Heart right ventricle (tissue), 16 donors: ENCODE data around the gene SRRM3. TPM values are rescaled to one million over a fixed set of nuclear protein-coding genes. Genes with fewer than 3 reads are reported as not detected.
A peak's percentile ranks its signal among the peaks of the same experiment; 100 is the strongest.

Experiments
- ATAC-seq, 8 donors: fragments of 200-7000 bp; cut with Tn5 transposase; one replicate each; pipeline ENCODE4 v1.9.1; 2020; ENCODE audit warnings: mild to moderate bottlenecking in 8 of 8, moderate library complexity in 8 of 8, moderate number of reproducible peaks in 1 of 8
- DNase-seq, 2 donors: peaks; one replicate each; pipeline ENCODE4 v3.0.0-alpha.2; 2020
- H3K27ac ChIP-seq, 10 donors: fragments of 200-600 bp; sonication (generic) in 2 of 10; one replicate each; pipeline versions ENCODE4 v1.5.0 to v1.8.0; 2020 to 2022; ENCODE audit warnings: mild to moderate bottlenecking in 3 of 10
- H3K27me3 ChIP-seq, 7 donors: fragments of 200-600 bp; one replicate each; pipeline ENCODE4 v1.8.0; 2021 to 2022; ENCODE audit warnings: mild to moderate bottlenecking in 2 of 7
- H3K36me3 ChIP-seq, 9 donors: fragments of 200-600 bp; sonication (generic) in 1 of 9; one replicate each; pipeline versions ENCODE4 v1.5.0 to v1.8.0; 2020 to 2022; ENCODE audit warnings: mild to moderate bottlenecking in 2 of 9
- H3K4me1 ChIP-seq, 9 donors: fragments of 200-600 bp; sonication (generic) in 1 of 9; one replicate each; pipeline versions ENCODE4 v1.5.0 to v1.8.0; 2020 to 2022; ENCODE audit warnings: mild to moderate bottlenecking in 4 of 9
- H3K4me3 ChIP-seq, 10 donors: fragments of 200-600 bp; sonication (generic) in 2 of 10; one replicate each; pipeline versions ENCODE4 v1.5.0 to v1.8.0; 2020 to 2022; ENCODE audit warnings: mild to moderate bottlenecking in 7 of 10, moderate library complexity in 2 of 10
- H3K9me3 ChIP-seq, 11 donors: fragments of 200-600 bp in 10 of 11; sonication (generic) in 2 of 11; one replicate each; pipeline versions ENCODE4 v1.5.0 to v1.8.0; 2013 to 2022; ENCODE audit warnings: mild to moderate bottlenecking in 2 of 11, control low read depth in 1 of 11, moderate library complexity in 1 of 11
- CTCF ChIP-seq, 9 donors: fragments of 200-600 bp; sonication (generic) in 2 of 9; IDR thresholded peaks; one replicate each; pipeline versions ENCODE4 v1.5.0 to v1.8.0; 2021 to 2022; ENCODE audit warnings: antibody characterized with exemption in 9 of 9, mild to moderate bottlenecking in 5 of 9, moderate library complexity in 1 of 9
- WGBS, 2 donors: extraction: QIAGEN DNeasy Blood & Tissue Kit; methylation state at CpG; one replicate each; pipeline ENCODE4 v1.1.7; 2013; ENCODE audit warnings: inconsistent platforms in 1 of 2; 5-methylcytosine and 5-hydroxymethylcytosine counted together
- intact Hi-C, 10 donors: fragments of 100-400 bp; cut with DNase I; formaldehyde crosslinking; loops; one replicate each; pipeline versions ENCODE4 v1.11.1 to v1.14.2; 2022
- polyA plus RNA-seq, 2 donors: library from polyadenylated mRNA; stranded (reverse); fragments of 200-250 nt; gene quantifications; one replicate each; pipeline ENCODE4 v1.2.3, GENCODE V29; 2013
- total RNA-seq, 10 donors: library from RNA; stranded (reverse); fragmentation: NEBNext Ultra II Directional in 3 of 10; extraction: Animal tissue kit (Norgen Biotek cat#: 25700) in 3 of 10; gene quantifications; one replicate each; pipeline versions ENCODE4 v1.2.1 to v1.2.4, GENCODE V29; 2021 to 2023
- donor health status: Arrhythmogenic right ventricular cardiomyopathy.
- donor health status: ischemic (EF 13 %, LVEDD 7.1; RV severe dilation, severe dysfunction).
- donor health status: healthy with polysubstance abuse.
- donor health status: DM: no; HTN: yes; CAD: no.
- donor health status: DM: no; HTN: no; CAD: no.
- donor health status: ischemic (EF 25% LVEDD 6.9; RV normal size, moderate dysfunction).
- donor health status: ischemic (EF 25% LVEDD 5.7; RV mildly dilated, moderate dysfunction).
- donor health status: healthy.
- donor health status: DM: yes; HTN: yes; CAD: no.
- donor health status: Ischemic cardiomyopathy.
- donor health status: ischemic (EF 35%, LVEDD 5.7; RV mildly dilated, moderate dysfunction).
- donor health status: nonischemic (EF 11% LVEDD 7.7; RV severe dilation, severe dysfunction).
- donor health status: DM: yes; HTN: yes; CAD: no.
- donor health status: PGD.
- donor health status: ischemic (EF 29% LVEDD 5.4; RV normal size, mild dysfunction).
- donor health status: nonischemic (EF 23%, LVEDD 6.1; RV moderate dilation, normal function).

Gene SRRM3
- total and polyA plus RNA-seq, 12 donors, result 1.0 to 36.2 (median 5.5) TPM

- no peak for TF ChIP-seq CTCF (IDR thresholded peaks at IDR 0.05)
- peak in 1 of 8 donors; percentile 36 for ATAC-seq
- intact Hi-C loops, result no loop called here
- Histone ChIP-seq H3K4me1 (peaks cover 0 to 5% (median 0%) of the 10 kb centered on the region in 9 donors), H3K36me3 (no peaks in the 10 kb centered on the region), H3K9me3 (no peaks in the 10 kb centered on the region), H3K27me3 (peaks cover 0 to 83% (median 71%) of the 10 kb centered on the region in 7 donors), H3K4me3 (no peak overlapping the region), H3K27ac (no peak overlapping the region)
- no peak for DNase-seq
- 18 to 23% methylated on average over 16 of the region's 16 CpGs for WGBS, 2 donors
Observed at GRCh38 chr7:76220185-76221057, 18.7 kb downstream of the SRRM3 start.

DNA sequence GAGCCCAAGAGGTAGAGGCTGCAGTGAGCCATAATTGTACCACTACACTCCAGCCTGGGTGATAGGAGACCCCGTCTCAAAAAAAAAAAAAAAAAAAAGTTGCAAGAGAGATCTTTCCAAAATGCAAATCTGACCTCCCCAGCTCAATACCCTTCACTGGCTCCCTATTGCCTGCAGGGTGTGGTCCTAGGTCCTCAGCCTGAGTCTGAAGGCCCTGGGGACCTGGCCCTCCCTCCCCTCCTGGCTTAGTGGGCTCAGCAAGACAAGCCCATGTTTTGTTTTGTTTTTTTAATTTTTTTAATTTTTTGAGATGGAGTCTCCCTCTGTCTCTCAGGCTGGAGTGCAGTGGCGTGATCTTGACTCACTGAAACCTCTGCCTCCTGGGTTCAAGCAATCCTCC lies 20.6 kb downstream of the SRRM3 start:
- H3K36me3 ChIP-seq, result no peaks in the 10 kb centered on the region
- 70 to 73% methylated on average over 2 of the region's 2 CpGs for WGBS, 2 donors
- H3K4me3 ChIP-seq, result no peak overlapping the region
- DNase-seq (no peak), ATAC-seq (no peak)
- no peak for TF ChIP-seq CTCF (IDR thresholded peaks at IDR 0.05)
- peaks cover 0 to 84% (median 72%) of the 10 kb centered on the region in 7 donors for H3K27me3 ChIP-seq
- no peak overlapping the region for H3K27ac ChIP-seq
- peaks cover 0 to 5% (median 0%) of the 10 kb centered on the region in 9 donors for H3K4me1 ChIP-seq
- H3K9me3 ChIP-seq, result no peaks in the 10 kb centered on the region
- intact Hi-C loops, result no loop called here

DNA sequence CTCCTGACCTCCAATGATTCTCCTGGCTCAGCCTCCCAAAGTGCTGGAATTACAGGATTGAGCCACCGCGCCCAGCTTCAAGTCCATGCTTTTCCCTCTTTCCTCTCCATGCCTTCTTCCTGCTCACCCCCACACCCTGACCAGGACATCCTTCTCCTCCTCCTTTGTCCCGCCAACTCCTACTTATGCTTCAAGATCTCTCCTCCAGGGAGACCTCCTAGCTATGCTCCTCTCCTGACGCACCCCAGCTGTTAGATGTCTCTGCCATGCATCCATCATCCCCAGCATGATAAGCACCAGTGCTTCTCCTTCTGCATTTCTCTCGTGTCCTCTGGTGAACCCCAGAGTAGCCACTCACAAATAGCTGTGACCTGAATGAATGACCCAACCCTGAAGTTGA lies 21.1 kb downstream of the SRRM3 start:
- WGBS, 2 donors, result 55 to 63% methylated on average over 5 of the region's 5 CpGs
- Histone ChIP-seq H3K27ac (no peak overlapping the region), H3K27me3 (peaks cover 0 to 80% (median 69%) of the 10 kb centered on the region in 7 donors), H3K4me1 (peaks cover 0 to 5% (median 0%) of the 10 kb centered on the region in 9 donors), H3K4me3 (no peak overlapping the region), H3K9me3 (no peaks in the 10 kb centered on the region), H3K36me3 (no peaks in the 10 kb centered on the region)
- intact Hi-C loops, result no loop called here
- ATAC-seq (no peak), DNase-seq (no peak)
- TF ChIP-seq CTCF (IDR thresholded peaks at IDR 0.05), result no peak

GRCh38 chr7:76223286-76223972 lies 21.7 kb downstream of the SRRM3 start:
- ATAC-seq (no peak), DNase-seq (no peak)
- H3K4me1 ChIP-seq, result peaks cover 0 to 5% (median 0%) of the 10 kb centered on the region in 9 donors
- H3K9me3 ChIP-seq, result no peaks in the 10 kb centered on the region
- 8 to 13% methylated on average over 3 of the region's 3 CpGs for WGBS, 2 donors
- peaks cover 0 to 79% (median 65%) of the 10 kb centered on the region in 7 donors for H3K27me3 ChIP-seq
- no peak for TF ChIP-seq CTCF (IDR thresholded peaks at IDR 0.05)
- H3K27ac ChIP-seq, result no peak overlapping the region
- H3K36me3 ChIP-seq, result no peaks in the 10 kb centered on the region
- no peak overlapping the region for H3K4me3 ChIP-seq
- intact Hi-C loops, result no loop called here
